Sciatic nerve (tissue), 2 donors: ENCODE results near the gene CD55. TPM values are rescaled to one million over a fixed set of nuclear protein-coding genes. Genes with fewer than 3 reads are reported as not detected.

Source experiments
- ATAC-seq: fragments of 200-7000 bp; cut with Tn5 transposase; one replicate; pipeline ENCODE4 v1.9.1; 2020; ENCODE audit warnings: mild to moderate bottlenecking, moderate library complexity
- DNase-seq: peaks from one replicate; pipeline ENCODE4 v3.0.0-alpha.2; 2020; ENCODE audit warnings: low spot score
- intact Hi-C: fragments of 100-400 bp; cut with DNase I; formaldehyde crosslinking; loops from one replicate; pipeline ENCODE4 v1.14.2; 2022
- total RNA-seq: library from RNA; stranded (reverse); fragmentation: NEBNext Ultra II Directional; extraction: Animal tissue kit (Norgen Biotek cat#: 25700); gene quantifications from one replicate; pipeline ENCODE4 v1.2.1, GENCODE V29; 2021
- donor health status: DM: no; HTN: no; CAD: no.
- donor health status: DM: no; HTN: no; CAD: no.

Gene CD55
- total RNA-seq, 1 donor from 2014 or later = 152 TPM

DNA sequence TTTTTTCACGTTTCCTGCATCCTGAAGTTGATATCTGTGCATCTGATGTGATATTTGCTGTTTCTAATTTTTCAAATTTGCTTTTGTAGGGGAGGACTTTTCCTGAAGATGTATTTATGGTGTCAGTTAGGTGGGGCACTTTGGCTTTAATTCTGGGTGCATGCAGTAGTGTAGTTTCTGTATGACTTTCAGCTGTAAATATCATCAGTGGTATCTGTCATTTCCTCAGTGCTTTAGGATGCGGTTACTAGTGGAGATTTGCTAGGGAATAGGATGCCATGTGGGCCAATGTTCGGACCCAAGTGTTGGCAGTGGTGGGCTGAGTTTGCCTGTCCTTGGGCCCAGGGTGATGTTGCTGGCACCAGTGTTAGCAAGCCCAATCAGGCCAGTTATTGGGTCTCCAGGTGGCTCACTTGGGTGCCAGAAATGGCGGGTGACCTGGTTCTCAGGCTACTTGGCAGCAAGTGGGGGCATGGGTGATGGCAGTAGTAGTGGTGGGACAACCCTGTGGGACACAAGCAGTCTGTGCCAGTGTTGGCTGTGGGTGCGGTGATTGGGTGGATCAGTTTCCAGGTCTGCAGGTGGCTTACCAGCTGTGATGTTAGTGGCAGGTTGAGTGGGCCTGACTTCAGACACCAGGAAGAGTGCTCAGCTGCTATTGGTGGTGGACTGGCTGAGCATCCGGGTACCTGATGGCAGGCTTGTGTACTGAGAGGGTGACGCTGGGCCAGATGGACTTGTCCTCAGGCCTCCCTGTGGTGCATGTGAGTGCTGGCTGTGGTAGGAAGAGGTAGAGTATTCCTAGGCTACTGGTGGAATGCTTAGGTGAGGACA lies 24.4 kb downstream of the CD55 start:
- DNase-seq (no peak), ATAC-seq (peak; percentile 26)
- intact Hi-C loops = loop anchor here (5.0 kb wide), 1 partner anchor 1324 kb away; the partner anchor contains the start of gene CTSE

DNA sequence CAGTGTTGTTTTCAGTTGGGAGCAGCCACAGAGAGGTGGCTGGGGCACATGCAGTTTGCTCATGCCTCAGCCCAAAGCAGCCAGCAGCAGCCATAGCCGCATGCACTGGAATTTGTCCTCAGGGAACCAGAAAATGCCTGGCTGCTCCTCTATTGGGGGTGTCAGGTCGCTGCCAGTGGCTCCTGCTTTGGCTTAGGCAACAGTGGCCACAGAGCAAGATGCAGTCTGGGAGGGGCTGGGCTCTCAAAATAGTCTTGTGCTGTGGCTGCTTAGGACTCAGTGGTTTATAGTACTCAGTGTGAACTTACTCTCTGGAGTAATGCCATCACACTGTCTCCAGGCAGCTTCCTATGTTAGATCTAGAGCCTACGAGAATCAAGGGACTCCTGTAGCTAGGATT lies 25.0 kb downstream of the CD55 start:
- DNase-seq (no peak), ATAC-seq (peak; percentile 36)
- intact Hi-C loops = loop anchor here (5.0 kb wide), 1 partner anchor 1324 kb away; the partner anchor contains the start of gene CTSE

DNA sequence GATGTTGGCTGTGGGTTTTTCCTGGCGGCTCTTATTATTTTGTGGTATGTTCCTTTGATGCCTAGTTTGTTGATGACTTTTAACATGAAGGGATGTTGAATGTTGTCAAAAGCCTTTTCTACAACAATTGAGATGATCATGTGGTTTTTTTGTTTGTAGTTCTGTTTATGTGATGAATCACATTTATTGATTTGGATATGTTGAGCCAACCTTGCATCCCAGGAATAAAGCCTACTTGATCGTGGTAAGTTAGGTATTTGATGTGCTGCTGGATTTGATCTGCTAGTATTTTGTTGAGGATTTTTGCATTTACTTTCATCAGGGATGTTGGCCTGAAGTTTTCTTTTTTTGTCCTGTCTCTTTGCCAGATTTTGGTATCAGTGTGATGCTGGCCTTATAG lies 28.5 kb downstream of the CD55 start:
- ATAC-seq (no peak), DNase-seq (no peak)
- intact Hi-C loops = loop anchor here (5.0 kb wide), 1 partner anchor 1328 kb away; the partner anchor contains the start of gene CTSE

DNA sequence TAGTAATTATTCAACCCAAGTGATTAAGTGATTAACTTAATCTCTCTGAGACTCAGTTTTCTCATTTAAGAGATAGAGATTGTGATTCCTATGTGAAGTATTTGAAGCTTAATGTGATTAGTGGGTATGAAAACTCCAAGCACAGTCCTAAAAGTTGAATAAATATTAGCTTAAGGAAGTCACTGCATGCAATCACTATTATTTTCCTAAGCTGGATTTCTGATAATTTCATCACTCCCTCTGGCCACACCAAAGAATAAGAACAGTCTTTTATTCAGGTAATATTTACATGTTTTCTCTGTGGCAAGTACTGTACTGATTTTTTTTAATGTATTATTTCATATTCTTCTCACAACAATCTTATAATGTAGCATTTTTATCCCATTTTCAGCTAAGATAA lies 31.1 kb downstream of the CD55 start:
- intact Hi-C loops = no loop called here
- no peak for ATAC-seq

DNA sequence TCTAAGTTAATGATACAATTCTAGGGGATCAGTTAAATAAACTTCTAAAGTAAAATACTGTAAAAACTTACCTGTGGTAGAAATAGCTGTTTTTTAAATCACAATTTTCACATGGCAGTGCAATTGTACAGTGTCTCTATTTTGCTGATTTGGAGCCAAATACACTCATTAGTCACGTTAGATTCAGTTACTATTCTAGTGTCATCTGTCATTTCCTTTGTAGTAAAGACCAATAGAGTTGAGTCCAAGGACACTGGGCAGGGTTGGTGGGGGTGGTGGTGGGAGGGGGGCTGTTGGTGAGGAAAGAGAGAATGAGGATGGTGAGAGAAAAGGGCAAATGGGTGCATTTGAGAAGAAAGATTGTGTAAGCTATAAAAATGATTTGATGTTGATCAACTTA lies 33.6 kb downstream of the CD55 start:
- ATAC-seq = no peak
- intact Hi-C loops = no loop called here

More for the DNA sequence above, 31.1 kb downstream of the CD55 start:
- no peak for DNase-seq

DNA sequence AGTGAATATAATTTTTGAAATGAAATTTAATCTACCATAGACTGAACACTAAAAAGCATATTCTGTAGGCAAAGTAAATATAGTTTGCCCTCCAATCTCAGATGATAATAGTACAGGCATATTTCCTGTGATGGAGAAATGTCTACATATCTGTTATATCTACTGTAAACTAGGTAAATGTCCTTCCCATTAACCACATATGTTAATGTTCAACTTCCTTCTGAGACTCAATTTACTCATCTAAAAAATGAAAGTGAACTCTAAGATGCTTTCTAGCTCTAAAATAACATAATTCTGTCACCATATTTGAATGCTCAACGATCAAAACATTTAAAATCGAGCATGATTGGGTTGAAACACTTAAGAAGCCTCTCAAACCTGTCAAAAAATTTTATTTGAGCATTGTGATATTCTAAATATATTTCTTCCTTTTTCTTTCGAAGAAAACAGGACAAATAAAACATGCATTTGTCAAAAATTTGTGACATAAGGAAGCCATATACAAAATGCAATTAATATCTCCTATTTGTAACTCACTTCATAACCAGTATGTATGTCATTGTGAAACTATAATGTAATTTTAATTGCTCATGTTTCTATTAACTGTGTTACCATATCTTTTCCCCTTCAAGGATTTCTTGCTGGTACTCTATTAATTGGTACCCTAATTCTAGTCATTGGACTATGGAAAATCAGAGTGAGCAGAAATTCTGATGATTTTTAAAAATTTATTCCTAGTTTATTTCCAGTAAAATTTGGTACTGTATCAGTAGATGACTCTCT lies 34.2 kb downstream of the CD55 start:
- no peak for ATAC-seq
- no peak for DNase-seq
- intact Hi-C loops = no loop called here

More for the DNA sequence above, 33.6 kb downstream of the CD55 start:
- DNase-seq = no peak

DNA sequence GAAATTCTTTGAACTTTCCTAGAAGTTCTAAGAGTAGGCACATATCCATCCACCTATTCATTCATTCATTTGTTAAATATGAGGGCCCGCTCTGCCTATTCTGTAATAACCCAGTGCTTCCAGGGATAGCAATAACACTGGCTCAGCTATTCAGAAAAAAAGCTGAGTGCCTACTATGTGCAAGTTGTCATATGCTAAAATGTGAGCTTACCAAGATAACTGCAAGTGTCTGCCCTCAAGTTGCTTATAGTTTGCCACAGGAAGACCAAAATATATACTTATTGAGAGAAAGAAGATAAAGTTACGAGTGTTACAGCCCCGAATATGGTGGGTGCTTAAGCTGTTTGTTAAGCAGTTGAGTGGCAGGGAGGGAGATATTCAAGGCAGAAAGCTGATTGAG lies 39.6 kb downstream of the CD55 start:
- DNase-seq = no peak
- intact Hi-C loops = no loop called here
- no peak for ATAC-seq

DNA sequence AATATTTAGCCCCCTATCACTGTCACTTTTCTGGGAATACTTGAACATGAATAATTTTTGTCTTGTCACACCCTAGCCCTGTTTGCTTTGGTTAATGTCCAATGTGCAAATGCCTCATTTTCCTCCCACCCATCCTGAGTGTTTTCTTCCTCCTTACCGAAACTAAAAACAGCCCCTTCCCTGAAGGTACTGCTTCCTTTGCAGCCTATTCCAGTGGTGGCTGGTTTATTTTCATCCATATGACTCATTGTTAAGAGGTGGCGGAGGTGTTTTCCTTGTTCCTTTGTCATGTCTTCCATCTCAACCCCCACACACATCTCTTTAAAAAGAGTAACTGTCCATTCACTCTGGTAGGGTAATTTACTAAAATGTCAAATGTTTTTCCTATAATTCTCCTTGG lies 40.4 kb downstream of the CD55 start:
- intact Hi-C loops = no loop called here
- no peak for DNase-seq
- ATAC-seq = no peak

DNA sequence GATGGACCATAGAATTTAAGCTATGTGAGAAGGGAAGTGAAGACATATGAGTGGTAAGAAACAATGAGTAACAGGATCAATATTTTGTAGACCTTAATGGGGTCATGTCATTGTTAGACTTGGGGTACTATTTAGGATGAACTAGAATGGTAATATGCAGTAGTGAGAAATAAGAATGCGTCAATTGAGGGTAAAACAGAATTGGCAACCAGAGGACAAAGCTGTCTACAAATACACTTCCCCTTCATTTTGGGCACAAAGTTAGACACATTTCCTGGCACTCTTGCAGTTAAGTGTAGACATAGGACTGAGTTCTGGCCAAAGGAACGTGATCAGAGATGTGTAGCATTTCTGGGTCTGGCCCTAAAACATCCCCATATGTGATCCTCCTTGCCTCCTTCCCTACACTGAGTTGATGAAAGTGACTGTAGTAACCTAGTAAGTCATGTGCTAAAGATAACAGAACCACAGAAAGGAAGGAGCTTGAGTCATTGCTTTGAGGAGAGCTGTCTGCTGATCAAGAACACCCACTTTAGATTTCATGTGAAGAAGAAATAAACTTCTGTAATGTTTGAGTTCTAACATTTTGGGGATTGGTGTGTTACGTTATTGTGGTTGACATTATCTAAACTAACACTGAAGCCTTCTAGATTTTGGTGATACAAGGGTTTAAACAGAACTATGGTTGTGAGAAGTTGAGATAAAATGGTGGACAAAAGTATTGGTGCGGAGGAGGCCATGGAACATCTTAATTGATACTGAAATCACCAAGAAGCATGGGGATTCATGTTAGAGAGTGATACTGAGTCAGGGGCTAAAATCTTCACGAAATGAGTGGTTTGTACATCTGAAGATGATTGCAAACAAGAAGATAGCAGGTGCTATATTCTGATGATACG lies 41.7 kb downstream of the CD55 start:
- intact Hi-C loops = no loop called here
- DNase-seq (no peak), ATAC-seq (peak; percentile 48)

DNA sequence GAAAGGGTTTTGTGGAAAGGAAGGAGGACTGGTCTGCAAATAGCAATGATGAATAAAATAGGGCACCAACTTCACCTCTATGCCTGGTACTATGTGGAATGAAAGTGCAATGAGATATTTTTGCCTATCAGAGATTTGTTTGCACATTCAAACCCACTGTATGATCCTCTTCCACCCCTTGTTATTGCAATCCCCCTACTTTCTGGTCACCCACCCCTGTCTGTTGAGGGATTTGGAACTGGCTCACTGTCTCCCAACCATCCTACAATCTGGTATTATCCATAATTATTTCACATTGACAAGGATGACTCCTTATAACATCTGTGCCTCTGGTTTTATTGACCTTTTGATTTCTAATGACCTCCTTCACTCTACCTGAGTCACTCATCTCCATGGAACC lies 42.4 kb downstream of the CD55 start:
- ATAC-seq = no peak

DNA sequence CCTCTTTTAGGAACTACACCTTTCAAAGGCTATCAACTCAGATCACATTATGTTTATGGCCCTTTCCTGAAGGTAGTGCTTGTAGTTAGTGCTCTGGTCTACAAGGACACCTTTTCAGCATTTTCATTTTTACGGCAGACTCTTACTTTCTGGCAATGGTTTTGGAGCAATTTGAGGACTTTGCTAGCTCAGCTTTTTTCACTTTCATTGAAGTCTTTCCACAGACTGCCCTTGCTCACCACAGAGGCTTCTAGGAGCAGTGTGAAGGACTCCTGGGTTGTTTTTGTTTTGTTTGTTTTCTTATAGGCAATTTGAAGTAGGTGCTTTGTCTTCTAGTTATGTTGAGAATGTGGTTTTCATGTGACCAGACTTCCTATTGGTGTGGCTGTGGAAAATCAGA lies 43.1 kb downstream of the CD55 start:
- DNase-seq (no peak), ATAC-seq (no peak)
- intact Hi-C loops = no loop called here

More for the DNA sequence above, 42.4 kb downstream of the CD55 start:
- intact Hi-C loops = no loop called here
- no peak for DNase-seq

DNA sequence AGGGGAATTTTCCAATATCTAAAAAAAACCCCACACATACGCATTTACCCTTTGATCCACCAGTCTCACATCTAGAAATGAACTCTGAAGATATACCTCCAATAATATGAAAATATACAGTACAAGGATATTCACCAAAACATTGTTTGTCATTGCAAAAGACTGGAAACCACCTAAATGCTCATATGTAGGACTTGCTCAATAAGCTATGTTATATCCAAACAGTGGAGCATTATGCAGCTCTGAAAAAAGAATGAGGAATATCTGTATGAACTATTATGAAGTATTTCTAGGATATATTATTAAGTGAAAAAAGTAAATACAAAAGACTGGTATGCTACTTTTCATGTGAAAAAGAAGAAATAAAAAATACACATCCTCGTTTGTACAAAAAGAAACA lies 43.6 kb downstream of the CD55 start:
- intact Hi-C loops = no loop called here
- no peak for ATAC-seq
- DNase-seq = no peak

DNA sequence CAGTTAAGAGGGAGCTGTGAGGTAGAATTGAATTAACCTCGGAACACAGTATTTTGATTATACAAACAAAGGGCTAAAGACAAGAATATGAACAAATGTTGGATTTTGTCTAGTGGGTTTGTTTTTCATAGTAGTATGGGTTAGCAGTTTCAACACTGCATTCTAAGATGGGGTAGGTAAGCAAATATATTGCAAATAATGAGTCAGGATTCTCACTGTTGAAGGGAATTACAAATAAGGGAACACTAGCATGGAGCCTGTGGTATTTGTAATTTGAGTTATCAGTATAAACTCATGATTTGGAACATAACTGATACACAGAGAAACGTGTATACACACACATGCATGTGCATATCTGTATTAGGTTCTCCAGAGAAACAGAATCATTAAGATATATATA lies 44.5 kb downstream of the CD55 start:
- DNase-seq (no peak), ATAC-seq (no peak)
- intact Hi-C loops = no loop called here

DNA sequence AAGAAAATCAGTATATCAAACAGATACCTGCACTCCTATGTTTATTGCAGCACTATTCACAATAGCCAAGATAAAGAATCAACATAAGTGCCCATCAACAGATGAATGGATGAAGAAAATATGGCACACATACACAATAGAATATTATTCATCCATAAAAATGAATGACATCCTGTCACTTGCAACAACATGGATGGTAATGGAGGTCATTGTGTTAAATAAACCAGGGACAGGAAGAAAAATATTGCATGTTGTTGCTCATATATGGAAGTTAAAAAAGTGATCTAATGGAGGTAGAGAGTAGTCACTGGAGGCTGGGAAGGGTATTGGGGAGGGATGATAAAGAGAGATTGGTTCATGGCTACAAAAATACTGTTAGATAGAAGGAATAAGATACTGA lies 67.2 kb downstream of the CD55 start:
- ATAC-seq = no peak
- no peak for DNase-seq
- intact Hi-C loops = no loop called here

DNA sequence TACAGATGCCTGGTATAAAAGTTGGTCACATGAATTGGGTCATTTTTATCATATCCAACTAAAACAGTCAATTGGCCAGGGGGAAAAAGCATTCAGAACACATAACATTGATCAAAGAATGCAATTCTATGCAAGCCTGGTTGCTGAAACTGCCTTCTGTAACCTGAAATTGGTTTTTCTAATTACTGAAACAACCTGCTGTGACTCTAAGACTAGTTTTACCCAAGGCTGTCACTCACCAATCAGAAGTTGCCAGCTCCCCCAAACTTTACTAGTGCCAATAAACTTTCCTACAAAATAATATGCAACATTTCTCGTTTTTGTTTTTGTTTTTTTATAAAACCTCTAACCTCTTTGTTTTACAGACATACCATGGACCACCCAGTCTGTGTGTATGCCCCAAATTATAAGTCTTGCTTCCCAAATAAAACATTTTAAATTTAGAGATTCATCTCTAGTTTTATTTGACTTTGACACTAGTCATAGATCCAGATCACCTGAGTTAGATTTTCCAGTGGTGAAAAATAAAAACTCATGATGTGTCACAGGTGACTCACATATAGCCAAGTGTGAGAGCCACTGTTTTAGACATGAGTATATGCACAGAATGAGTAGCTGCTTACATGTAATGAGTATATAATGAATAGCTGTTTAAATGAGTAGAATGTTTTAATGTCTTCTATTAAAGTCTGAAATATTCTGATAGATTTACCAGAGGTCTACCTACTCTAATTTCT lies 68.4 kb downstream of the CD55 start:
- no peak for ATAC-seq

DNA sequence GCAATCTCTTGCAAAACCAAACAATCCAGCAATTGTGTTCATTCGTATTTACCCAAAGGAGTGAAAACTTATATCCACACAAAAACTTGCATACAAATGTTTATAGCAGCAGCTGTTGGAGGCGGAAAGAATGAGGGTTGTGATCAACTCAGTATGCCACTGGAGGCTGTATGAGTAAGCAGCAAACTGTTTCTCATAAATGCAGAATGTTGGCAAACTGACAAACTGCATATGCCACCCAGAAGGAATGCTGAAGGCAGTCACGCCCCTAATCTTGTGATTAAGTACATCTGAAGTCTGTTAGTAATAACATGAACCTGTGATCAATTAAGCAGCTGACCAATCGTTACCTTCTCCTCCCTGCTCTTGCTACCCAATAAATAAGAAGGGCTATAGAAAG lies 72.1 kb downstream of the CD55 start:
- intact Hi-C loops = no loop called here
- DNase-seq (no peak), ATAC-seq (no peak)

More for the DNA sequence above, 68.4 kb downstream of the CD55 start:
- intact Hi-C loops = no loop called here
- DNase-seq = no peak

DNA sequence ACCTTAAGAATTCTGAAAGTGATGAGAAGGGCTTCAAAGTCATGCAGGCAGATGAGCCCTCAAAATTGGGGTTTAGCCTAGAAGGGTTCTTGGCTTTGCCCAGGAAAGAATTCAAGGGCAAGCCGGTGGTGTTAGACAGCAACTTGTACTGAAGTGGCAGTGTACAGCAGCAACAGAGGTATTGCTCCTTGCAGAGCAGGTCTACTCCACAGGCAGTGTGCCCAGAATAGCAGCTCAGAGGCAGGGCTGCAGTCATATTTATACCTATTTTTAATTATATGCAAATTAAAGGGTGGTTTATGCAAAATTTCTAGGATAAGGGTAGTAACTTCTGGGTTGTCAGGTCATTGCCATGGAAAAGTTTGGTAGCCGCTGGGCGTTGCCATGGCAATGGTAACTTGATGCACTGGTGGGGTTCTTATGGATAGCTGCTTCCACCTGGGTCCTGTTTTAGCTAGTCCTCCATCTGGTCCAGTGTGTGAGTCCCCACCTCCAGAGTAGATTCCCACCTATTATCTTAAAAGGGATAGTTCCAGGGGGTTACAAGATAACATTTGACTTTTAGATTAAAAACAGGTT lies 74.8 kb downstream of the CD55 start:
- intact Hi-C loops = no loop called here
- ATAC-seq = no peak
- no peak for DNase-seq

DNA sequence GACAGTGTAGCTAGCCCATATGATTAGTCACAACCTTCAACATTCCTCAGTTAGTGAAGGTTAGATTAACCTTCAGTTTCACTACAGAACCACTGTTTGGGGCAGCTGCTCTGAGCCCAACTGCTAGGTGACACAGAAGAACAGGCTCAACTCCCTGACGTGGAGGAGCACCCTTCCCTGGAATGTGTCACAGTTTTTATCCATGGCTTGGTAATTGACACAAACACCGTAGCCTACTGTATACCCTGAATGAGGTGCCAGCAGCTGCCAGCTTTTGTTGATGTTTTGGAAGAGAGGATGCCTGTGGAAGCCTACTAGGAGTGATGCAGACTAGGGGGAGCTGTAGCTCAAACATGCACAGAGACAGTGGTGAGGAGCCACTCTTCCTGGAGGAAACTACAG lies 76.0 kb downstream of the CD55 start:
- ATAC-seq = no peak
- no peak for DNase-seq
- intact Hi-C loops = no loop called here
